Measurements from ENCODE around the gene ABCF1. TPM values are rescaled to one million over a fixed set of nuclear protein-coding genes. Genes with fewer than 3 reads are reported as not detected.

The ABCF1 gene
- total and polyA plus RNA-seq, 5 donors, result 26.8 to 40.7 (median 39.1) TPM

DNA sequence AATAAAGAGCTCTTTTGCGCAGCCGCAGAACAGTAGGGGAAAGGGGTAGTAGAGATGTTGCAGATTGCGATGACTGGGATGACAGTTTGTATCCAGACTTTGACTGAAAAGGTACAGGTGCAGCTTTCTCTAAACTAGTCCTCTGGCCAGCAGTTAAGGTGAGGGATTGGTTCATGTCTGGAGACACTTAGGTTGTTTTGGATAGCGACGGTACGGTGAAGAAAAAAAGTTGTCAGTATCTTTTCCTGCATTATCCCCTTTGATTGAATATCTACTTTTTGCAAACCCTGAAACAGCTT lies 13.6 kb upstream of the ABCF1 start:
- H3K27me3 ChIP-seq (ENCODE audit: control insufficient read depth, insufficient read depth), result no peaks in the 10 kb centered on the region
- WGBS, result 4% methylated on average over 6 of the region's 6 CpGs
- H3K9me3 ChIP-seq (ENCODE audit: control insufficient read depth, low read length), result no peaks in the 10 kb centered on the region
- peak overlapping the region; percentile 62 for H3K4me3 ChIP-seq (ENCODE audit: low read length)
- no peaks in the 10 kb centered on the region for H3K4me1 ChIP-seq (ENCODE audit: control insufficient read depth, insufficient read depth, low read length)
- peak overlapping the region; percentile 72 for H3K27ac ChIP-seq (ENCODE audit: low read length)
- DNase-seq (no peak), ATAC-seq (no peak)
- intact Hi-C loops (cut with DNase I), result no loop called here

GRCh38 chr6:30560930-30561329 lies 10.3 kb upstream of the ABCF1 start:
- DNase-seq (no peak), ATAC-seq (no peak)
- Histone ChIP-seq H3K27ac (ENCODE audit: low read length) (no peak overlapping the region), H3K4me1 (ENCODE audit: control insufficient read depth, insufficient read depth, low read length) (no peaks in the 10 kb centered on the region), H3K9me3 (ENCODE audit: control insufficient read depth, low read length) (no peaks in the 10 kb centered on the region), H3K4me3 (ENCODE audit: low read length) (no peak overlapping the region), H3K27me3 (ENCODE audit: control insufficient read depth, insufficient read depth) (no peaks in the 10 kb centered on the region)
- intact Hi-C loops (cut with DNase I), result no loop called here
- WGBS, result 96% methylated on average over 3 of the region's 3 CpGs

DNA sequence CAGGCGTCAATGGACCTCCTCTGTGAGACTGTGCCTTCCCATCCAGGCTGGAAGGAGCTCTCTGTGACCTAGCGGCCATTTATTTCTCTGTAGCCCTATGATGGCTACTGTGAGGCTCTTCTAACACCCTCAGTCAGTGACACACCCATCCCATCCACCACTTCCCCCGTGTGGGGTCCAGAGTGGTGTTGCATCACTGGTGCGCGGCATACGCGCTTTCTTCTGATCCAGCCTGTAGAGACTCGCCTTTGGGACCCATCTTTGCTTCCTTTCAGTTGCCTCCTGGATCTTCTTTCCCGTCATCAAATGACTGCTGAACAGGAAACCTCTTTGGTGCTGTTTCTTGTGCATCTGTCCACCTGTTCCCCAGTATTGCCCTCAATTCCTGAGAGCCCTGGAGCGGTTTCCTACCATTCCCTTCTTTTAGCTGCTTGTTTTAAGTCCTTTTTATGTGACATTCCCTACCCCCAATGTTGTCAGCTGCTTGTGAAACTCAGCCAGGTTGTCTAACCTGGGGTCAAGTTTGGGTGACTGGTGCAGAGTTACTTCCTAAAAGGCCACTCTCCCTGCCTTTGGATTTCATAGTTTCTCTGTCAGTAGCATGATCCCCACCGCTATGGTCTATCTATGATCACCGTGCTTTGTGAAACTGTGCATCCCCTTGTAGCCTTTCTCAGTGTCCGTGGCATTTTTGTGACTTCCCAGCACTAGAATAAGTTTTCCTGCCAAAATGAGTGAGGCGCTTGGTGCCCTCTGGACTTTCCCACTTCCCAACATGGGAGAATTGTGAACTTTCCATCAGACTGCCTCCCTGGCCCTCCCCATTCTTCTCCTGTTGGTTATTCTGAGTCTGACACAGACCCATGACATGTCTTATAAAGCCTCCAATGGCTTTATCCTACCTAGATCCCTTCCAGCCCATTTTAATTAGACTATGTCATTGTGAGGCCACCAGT lies 8.5 kb upstream of the ABCF1 start:
- WGBS, result 90% methylated on average over 14 of the region's 14 CpGs
- Histone ChIP-seq H3K9me3 (ENCODE audit: control insufficient read depth, low read length) (no peaks in the 10 kb centered on the region), H3K27me3 (ENCODE audit: control insufficient read depth, insufficient read depth) (no peaks in the 10 kb centered on the region), H3K4me1 (ENCODE audit: control insufficient read depth, insufficient read depth, low read length) (no peaks in the 10 kb centered on the region), H3K27ac (ENCODE audit: low read length) (no peak overlapping the region), H3K4me3 (ENCODE audit: low read length) (no peak overlapping the region)
- ATAC-seq (no peak), DNase-seq (no peak)
- intact Hi-C loops (cut with DNase I), result no loop called here

GRCh38 chr6:30564114-30564513 lies 7.1 kb upstream of the ABCF1 start:
- DNase-seq, result no peak
- H3K9me3 ChIP-seq (ENCODE audit: control insufficient read depth, low read length), result no peaks in the 10 kb centered on the region
- H3K4me1 ChIP-seq (ENCODE audit: control insufficient read depth, insufficient read depth, low read length), result no peaks in the 10 kb centered on the region
- no peaks in the 10 kb centered on the region for H3K27me3 ChIP-seq (ENCODE audit: control insufficient read depth, insufficient read depth)
- no peak for ATAC-seq
- no peak overlapping the region for H3K4me3 ChIP-seq (ENCODE audit: low read length)
- intact Hi-C loops (cut with DNase I), result no loop called here
- 96% methylated on average over 1 of the region's 1 CpG for WGBS
- no peak overlapping the region for H3K27ac ChIP-seq (ENCODE audit: low read length)

DNA sequence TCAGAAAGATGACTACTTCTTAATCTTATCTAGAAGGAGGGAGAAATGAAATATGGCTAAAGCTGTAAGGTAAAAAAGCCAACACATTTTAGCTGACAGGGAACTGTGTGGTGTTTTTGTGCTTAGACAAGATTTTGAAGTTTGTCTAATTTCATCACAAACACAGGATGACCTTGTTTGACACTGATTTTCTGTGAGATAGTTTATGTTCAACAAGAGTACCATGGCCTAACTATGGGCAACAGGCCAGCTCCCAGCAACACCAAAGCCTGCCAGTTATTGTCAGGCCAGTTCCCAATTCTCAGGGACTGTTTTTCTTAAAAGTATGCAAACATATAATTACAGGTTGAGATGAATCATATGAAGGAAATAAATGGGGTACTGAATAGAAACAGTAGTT lies 5.5 kb upstream of the ABCF1 start:
- H3K4me1 ChIP-seq (ENCODE audit: control insufficient read depth, insufficient read depth, low read length), result peaks cover 3% of the 10 kb centered on the region
- DNase-seq, result no peak
- intact Hi-C loops (cut with DNase I), result no loop called here
- no peak for ATAC-seq
- no peak overlapping the region for H3K27ac ChIP-seq (ENCODE audit: low read length)
- H3K9me3 ChIP-seq (ENCODE audit: control insufficient read depth, low read length), result no peaks in the 10 kb centered on the region
- no peak overlapping the region for H3K4me3 ChIP-seq (ENCODE audit: low read length)
- no peaks in the 10 kb centered on the region for H3K27me3 ChIP-seq (ENCODE audit: control insufficient read depth, insufficient read depth)

DNA sequence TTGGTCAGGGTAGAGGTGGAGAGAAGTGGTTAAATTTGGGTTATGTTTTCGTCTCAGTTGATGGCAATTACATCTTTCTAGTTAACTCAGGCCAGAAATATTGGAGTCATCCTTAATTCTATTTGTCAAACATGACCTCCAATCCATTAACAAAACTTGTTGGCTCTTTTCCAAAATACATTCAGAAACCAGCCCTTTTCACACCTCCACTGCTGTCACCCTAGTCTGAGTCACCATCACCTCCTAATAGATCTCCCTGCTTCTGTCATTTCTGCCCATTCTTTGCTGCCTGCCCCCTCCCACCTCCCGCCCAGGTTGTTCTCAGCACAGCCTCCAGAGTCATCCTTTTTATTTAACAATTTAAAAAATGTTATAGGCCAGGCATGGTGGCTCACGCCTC lies 3.0 kb upstream of the ABCF1 start:
- Histone ChIP-seq H3K27ac (ENCODE audit: low read length) (no peak overlapping the region), H3K4me3 (ENCODE audit: low read length) (no peak overlapping the region), H3K27me3 (ENCODE audit: control insufficient read depth, insufficient read depth) (no peaks in the 10 kb centered on the region), H3K9me3 (ENCODE audit: control insufficient read depth, low read length) (no peaks in the 10 kb centered on the region), H3K4me1 (ENCODE audit: control insufficient read depth, insufficient read depth, low read length) (peaks cover 7% of the 10 kb centered on the region)
- 79% methylated on average over 3 of the region's 3 CpGs for WGBS
- no peak for ATAC-seq
- intact Hi-C loops (cut with DNase I), result no loop called here
- DNase-seq, result no peak

DNA sequence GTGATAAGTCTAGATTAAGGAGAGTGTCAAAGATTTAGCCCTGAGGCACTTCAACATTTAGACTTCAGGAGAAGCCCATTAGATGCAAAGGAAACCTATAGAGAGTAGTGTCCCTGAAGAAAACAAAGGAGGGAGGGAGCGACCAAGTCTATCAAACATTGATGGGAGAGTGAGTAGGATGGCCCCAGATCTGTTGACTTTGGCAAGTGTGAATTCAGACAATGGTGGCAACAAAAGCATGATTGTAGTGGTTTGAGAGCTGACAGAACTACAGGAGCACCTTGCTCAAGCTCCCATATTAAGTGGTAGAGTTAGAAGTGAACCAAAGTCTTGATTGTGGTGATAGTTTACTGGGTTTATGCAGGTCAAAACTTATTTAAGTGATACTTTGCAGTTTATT lies 979 bp upstream of the ABCF1 start:
- H3K4me1 ChIP-seq (ENCODE audit: control insufficient read depth, insufficient read depth, low read length), result peaks cover 7% of the 10 kb centered on the region
- 67% methylated on average over 1 of the region's 1 CpG for WGBS
- peak overlapping the region; percentile 68 for H3K4me3 ChIP-seq (ENCODE audit: low read length)
- intact Hi-C loops (cut with DNase I), result no loop called here
- no peaks in the 10 kb centered on the region for H3K9me3 ChIP-seq (ENCODE audit: control insufficient read depth, low read length)
- no peaks in the 10 kb centered on the region for H3K27me3 ChIP-seq (ENCODE audit: control insufficient read depth, insufficient read depth)
- ATAC-seq (no peak), DNase-seq (no peak)
- H3K27ac ChIP-seq (ENCODE audit: low read length), result no peak overlapping the region

GRCh38 chr6:30570740-30571074 lies 535 bp upstream of the ABCF1 start:
- intact Hi-C loops (cut with DNase I), result no loop called here
- ATAC-seq (peak; percentile 20 to 35), DNase-seq (no peak)
- Histone ChIP-seq H3K4me3 (ENCODE audit: low read length) (peak overlapping the region; percentile 68), H3K4me1 (ENCODE audit: control insufficient read depth, insufficient read depth, low read length) (peaks cover 7% of the 10 kb centered on the region), H3K9me3 (ENCODE audit: control insufficient read depth, low read length) (no peaks in the 10 kb centered on the region), H3K27me3 (ENCODE audit: control insufficient read depth, insufficient read depth) (no peaks in the 10 kb centered on the region), H3K27ac (ENCODE audit: low read length) (peak overlapping the region; percentile 86)
- 1% methylated on average over 18 of the region's 18 CpGs for WGBS

DNA sequence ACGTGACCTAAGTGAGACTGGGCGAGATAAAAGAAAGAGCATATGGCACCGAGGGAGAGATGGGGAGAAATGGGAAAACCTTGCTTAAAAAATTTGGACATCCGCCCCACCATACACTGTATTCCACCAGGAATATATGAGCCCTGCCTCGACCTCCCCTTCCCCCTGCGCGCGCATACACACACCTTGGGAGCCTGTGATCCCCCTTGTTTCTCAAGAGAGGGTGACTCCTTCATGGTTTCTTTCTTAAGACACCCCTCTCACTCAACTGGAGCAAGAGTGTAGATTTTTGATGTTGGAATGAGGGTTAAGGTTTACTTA lies 480 bp downstream of the ABCF1 start:
- intact Hi-C loops (cut with DNase I), result no loop called here
- Histone ChIP-seq H3K9me3 (ENCODE audit: control insufficient read depth, low read length) (no peaks in the 10 kb centered on the region), H3K4me1 (ENCODE audit: control insufficient read depth, insufficient read depth, low read length) (peaks cover 7% of the 10 kb centered on the region), H3K27me3 (ENCODE audit: control insufficient read depth, insufficient read depth) (no peaks in the 10 kb centered on the region), H3K27ac (ENCODE audit: low read length) (peak overlapping the region; percentile 23), H3K4me3 (ENCODE audit: low read length) (peak overlapping the region; percentile 68)
- DNase-seq, result no peak
- WGBS, result 0% methylated on average over 8 of the region's 8 CpGs
- no peak for ATAC-seq

- intact Hi-C loops (cut with DNase I), result no loop called here
- no peak for DNase-seq
- no peaks in the 10 kb centered on the region for H3K27me3 ChIP-seq (ENCODE audit: control insufficient read depth, insufficient read depth)
- no peak for ATAC-seq
- H3K9me3 ChIP-seq (ENCODE audit: control insufficient read depth, low read length), result no peaks in the 10 kb centered on the region
- peak overlapping the region; percentile 68 for H3K4me3 ChIP-seq (ENCODE audit: low read length)
- peaks cover 7% of the 10 kb centered on the region for H3K4me1 ChIP-seq (ENCODE audit: control insufficient read depth, insufficient read depth, low read length)
- H3K27ac ChIP-seq (ENCODE audit: low read length), result no peak overlapping the region
These were observed 906 bp downstream of the ABCF1 start for GRCh38 chr6:30572148-30572547.

DNA sequence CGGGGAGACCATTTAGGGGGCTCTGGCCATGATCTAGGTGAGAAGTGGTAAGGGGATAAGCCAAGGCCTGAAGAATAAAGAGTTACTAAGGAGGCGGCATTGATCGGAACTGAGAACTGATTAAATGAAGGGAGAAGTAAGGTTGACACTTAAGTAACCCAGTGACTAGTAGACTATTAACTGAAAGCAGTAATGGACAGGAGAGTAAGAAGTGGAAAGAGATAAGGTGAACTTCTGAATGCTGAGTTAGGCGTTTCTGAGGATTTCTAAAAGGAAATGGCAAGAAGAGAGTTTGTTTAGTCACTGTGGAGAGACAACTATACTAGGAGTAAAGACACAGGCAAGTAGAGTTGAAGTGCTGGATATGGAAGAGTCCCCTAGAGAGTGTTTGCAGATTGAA lies 1.9 kb downstream of the ABCF1 start:
- Histone ChIP-seq H3K4me1 (ENCODE audit: control insufficient read depth, insufficient read depth, low read length) (peaks cover 7% of the 10 kb centered on the region), H3K27ac (ENCODE audit: low read length) (no peak overlapping the region), H3K4me3 (ENCODE audit: low read length) (no peak overlapping the region), H3K27me3 (ENCODE audit: control insufficient read depth, insufficient read depth) (no peaks in the 10 kb centered on the region), H3K9me3 (ENCODE audit: control insufficient read depth, low read length) (no peaks in the 10 kb centered on the region)
- ATAC-seq (no peak), DNase-seq (no peak)
- intact Hi-C loops (cut with DNase I), result no loop called here
- WGBS, result 72% methylated on average over 4 of the region's 4 CpGs

DNA sequence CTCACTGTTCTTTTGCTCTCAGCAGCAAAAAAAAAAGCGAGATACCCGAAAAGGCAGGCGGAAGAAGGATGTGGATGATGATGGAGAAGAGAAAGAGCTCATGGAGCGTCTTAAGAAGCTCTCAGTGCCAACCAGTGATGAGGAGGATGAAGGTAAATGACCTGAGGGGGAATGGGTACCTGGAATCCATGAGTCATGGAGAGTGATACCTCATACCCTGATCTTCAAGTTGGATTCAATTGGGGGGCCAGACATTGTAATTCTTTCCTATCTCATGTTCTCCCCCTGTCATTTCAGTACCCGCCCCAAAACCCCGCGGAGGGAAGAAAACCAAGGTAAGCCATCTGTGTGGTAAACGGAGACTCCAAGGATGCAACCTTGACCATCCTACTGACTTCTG lies 6.8 kb downstream of the ABCF1 start:
- ATAC-seq, result no peak
- DNase-seq, result no peak
- no peak overlapping the region for H3K4me3 ChIP-seq (ENCODE audit: low read length)
- H3K9me3 ChIP-seq (ENCODE audit: control insufficient read depth, low read length), result no peaks in the 10 kb centered on the region
- H3K27ac ChIP-seq (ENCODE audit: low read length), result no peak overlapping the region
- intact Hi-C loops (cut with DNase I), result no loop called here
- WGBS, result 97% methylated on average over 8 of the region's 8 CpGs
- no peaks in the 10 kb centered on the region for H3K4me1 ChIP-seq (ENCODE audit: control insufficient read depth, insufficient read depth, low read length)
- H3K27me3 ChIP-seq (ENCODE audit: control insufficient read depth, insufficient read depth), result no peaks in the 10 kb centered on the region

All from right cardiac atrium (tissue), 5 donors.